Measurements from ENCODE around the gene APOL5.
"Not testable (repeated sequence)": the region's sequence is repeated elsewhere in the genome, so short reads cannot be mapped to it uniquely, and the experiment has no call there.

APOL5 gene

DNA sequence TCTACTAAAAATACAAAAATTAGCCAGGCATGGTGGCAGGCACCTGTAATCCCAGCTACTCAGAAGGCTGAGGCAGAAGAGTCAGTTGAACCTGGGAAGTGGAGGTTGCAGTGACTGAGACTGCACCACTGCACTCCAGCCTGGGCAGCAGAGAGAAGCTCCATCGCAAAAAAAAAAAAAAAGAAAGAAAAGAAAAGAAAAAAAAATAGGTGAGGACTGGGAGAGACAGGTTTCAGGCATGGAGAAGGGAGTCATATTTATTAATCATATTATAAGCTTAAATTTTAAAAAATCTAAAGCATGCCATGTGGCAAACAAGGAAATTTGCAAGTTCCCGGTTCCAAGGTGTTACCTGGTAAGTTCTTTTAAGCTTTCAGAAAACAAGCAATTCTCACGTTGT lies at the start of gene APOL5:
TSS of gene APOL5 (plus strand) at position 301 of the 400 bp plus-strand sequence. CDS start at position 301, 0 bp downstream.
- no peak for DNase-seq

DNA sequence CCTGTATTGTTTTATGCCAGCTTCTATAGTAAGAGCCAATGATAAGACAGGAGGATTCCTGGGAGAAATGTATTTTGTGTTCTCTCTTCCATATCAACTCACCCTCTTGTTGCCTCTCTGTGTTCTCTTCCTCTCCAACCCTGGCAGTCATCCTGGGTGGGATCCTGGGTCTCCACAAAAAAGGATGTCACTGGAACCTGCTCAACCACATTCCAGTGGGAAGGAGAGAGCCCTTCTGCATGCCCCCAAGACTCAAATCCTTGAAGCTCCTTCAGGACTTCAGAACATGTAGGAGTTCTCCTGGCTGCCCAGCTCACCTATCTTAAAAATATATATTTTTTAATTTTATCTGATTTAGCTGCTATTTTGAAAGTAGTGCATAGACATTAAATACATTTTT lies 43.3 kb upstream of the APOL5 start:
- DNase-seq = no peak

- not testable (repeated sequence) for DNase-seq
Measured at GRCh38 chr22:35676065-35676464, 41.6 kb upstream of the APOL5 start.

GRCh38 chr22:35677460-35678187 lies 40.0 kb upstream of the APOL5 start:
- DNase-seq = no peak

- DNase-seq = no peak
Measured at GRCh38 chr22:35678836-35679235, 38.8 kb upstream of the APOL5 start.

- DNase-seq = not testable (repeated sequence)
Measured at GRCh38 chr22:35679492-35679891, 38.2 kb upstream of the APOL5 start.

DNA sequence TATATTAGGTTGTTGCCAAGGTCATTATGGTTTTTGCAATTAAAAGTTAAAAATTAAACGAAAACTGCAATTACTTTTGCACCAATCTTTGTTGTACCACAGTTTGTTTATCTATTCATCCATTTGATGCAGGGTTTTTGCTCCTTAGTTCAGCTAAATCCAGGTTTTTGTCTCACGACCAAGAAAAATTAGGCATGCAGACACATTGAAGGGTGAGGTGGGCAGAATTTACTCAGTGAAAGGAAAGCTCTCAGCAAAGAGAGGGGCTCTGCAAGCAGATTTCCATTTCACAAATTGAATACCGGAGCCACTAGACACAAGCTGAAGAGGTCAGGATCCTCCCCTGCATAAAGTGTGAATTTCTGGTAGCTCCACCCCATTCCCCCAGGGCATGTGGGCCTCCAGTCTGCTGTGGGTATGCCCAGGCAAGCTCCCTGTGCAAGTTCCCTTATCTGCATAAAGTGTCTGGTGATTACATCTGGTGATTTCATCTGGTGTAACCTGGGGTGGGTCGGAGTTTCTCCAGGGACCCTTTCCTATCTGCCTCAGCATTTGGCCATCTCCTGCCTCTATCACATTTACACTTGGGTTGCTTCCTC lies 36.1 kb upstream of the APOL5 start:
- DNase-seq = no peak

- DNase-seq = no peak
Measured at GRCh38 chr22:35683560-35683959, 34.1 kb upstream of the APOL5 start.

- no peak for DNase-seq
Measured at GRCh38 chr22:35684270-35684700, 33.4 kb upstream of the APOL5 start.

GRCh38 chr22:35684732-35685131 lies 32.9 kb upstream of the APOL5 start:
- no peak for DNase-seq

DNA sequence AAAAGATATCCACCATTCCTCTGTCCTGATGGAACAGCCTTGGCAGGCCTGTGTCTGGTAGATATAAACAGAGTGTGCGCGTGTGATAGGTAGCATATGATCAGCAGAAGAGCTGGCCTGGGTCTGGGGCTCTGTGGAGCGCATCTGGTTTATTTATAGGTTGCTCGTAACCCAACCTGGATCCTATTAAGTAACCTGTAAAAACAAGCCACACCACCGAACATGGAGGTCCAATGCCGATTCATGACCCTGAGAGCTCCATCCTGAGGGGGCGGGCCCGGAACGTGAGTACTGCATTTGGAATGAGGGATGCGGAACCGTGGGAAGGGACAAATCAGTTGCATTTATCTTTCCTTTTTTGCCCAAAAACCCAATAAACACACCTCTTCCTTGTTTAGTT lies 31.9 kb upstream of the APOL5 start:
- DNase-seq = no peak

GRCh38 chr22:35686298-35686697 lies 31.4 kb upstream of the APOL5 start:
- no peak for DNase-seq

- DNase-seq = no peak
Measured at GRCh38 chr22:35687461-35687860, 30.2 kb upstream of the APOL5 start.

- DNase-seq = no peak
Measured at GRCh38 chr22:35688913-35689675, 28.6 kb upstream of the APOL5 start.

GRCh38 chr22:35690001-35690400 lies 27.7 kb upstream of the APOL5 start:
- no peak for DNase-seq

DNA sequence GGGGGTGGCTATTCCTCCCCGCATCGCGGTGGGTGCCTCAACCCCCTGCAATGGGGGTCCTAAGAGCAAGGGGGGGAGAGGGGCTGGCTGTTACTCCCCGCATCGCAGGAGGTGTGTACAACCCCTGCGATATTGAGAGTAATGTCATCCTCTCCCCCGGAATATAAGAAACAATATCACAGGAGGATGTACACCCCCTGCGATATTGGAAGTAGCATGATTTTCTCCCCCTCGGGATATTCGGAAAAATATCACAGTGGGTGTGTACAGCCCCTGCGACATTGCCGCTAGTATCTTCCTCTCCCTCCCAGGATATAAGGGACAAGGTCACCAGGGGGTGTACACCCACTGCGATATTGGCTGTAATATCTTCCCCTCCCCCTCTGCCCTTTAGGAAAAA lies 22.5 kb upstream of the APOL5 start:
- no peak for DNase-seq

DNA sequence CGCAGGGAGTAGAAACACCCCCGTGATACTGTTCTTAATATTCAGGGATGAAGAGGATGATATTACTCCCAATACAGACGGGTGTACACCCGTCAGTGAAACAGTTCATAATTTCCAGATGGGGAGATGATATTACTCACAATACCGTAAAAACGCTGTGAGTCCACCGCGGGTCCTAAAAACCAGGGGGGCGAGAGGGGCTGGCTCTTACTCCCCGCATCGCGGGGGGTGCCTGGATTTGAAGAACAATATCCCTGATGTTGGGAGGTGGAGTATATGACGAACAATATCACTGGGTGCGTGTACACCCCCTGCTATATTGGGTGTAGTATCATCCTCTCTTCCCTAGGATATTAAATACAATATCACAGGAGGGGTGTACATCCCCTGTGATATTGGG lies 20.5 kb upstream of the APOL5 start:
- DNase-seq = no peak

DNA sequence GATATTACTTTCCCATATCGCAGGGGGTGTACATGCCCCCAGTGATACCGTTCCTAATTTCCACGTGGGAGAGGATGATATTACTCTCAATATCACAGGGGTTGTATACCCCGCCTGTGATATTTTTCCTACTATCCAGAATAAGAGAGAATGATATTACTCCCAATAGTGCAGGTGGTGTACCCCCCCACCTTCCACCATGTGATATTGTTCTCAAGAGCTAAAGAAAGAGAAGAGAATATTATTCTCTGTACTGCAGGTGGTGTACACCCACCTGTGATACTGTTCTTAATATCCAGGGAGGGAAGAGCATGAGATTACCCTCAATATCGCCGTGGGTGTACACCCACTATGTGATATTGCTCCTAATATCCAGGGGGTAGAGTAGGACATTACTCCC lies 17.8 kb upstream of the APOL5 start:
- not testable (repeated sequence) for DNase-seq

GRCh38 chr22:35703861-35704584 lies 13.6 kb upstream of the APOL5 start:
- DNase-seq = no peak

- no peak for DNase-seq
Measured at GRCh38 chr22:35705141-35705540, 12.5 kb upstream of the APOL5 start.

GRCh38 chr22:35708453-35708852 lies 9.2 kb upstream of the APOL5 start:
- no peak for DNase-seq

DNA sequence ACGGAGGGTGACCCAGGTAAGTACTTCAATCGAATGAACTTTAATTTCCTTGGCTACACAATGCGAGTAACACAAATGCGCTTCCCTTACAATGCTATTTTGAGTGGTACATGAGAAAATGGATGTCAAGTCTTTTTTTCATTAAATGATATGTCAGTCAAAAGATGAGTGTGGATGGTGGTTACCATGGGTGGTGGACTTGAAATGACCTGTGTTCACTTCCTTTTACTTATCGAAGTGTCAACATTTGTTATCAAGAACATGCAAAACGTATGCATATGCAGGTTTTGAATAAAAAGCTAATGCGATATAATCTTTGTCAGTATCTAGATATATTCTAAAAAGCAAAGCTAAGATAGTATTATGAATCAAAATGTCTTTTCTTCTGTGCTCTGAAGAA lies 8.8 kb upstream of the APOL5 start:
- no peak for DNase-seq

- DNase-seq = no peak
Measured at GRCh38 chr22:35711336-35711735, 6.3 kb upstream of the APOL5 start.
